Activated B cell treated with CpG ODN at 0.5 μM for 24 hours (primary cell): ENCODE results near the gene TUBA8. TPM values are rescaled to one million over a fixed set of nuclear protein-coding genes. Genes with fewer than 3 reads are reported as not detected.
"Not testable (repeated sequence)": the region's sequence is repeated elsewhere in the genome, so short reads cannot be mapped to it uniquely, and the experiment has no call there.

ENCODE experiments used
- ATAC-seq: fragments of 200-7000 bp; cut with Tn5 transposase; one replicate; pipeline ENCODE4 v1.10.0; 2021; ENCODE audit warnings: low read depth, mild to moderate bottlenecking, moderate library complexity
- CTCF ChIA-PET: fragments of 350-600 bp; sonication (Branson Sonifier 250); formaldehyde crosslinking; loops from one replicate; lab custom pipeline; 2021; ENCODE audit warnings: antibody characterized with exemption; lab: Charles Lee
- POLR2A ChIA-PET: fragments of 350-600 bp; sonication (Branson Sonifier 250); formaldehyde crosslinking; loops from one replicate; lab custom pipeline; 2021; ENCODE audit warnings: antibody characterized with exemption; lab: Charles Lee
- DNase-seq: peaks from one replicate; pipeline ENCODE4 v3.0.0; 2022
- H3K27ac Mint-ChIP-seq: one replicate; pipeline ENCODE4 v1.8.0; 2020; ENCODE audit warnings: mixed read lengths
- H3K27me3 Mint-ChIP-seq: one replicate; pipeline ENCODE4 v1.8.0; 2021; ENCODE audit warnings: mixed read lengths
- H3K36me3 Mint-ChIP-seq: one replicate; pipeline ENCODE4 v1.8.0; 2021; ENCODE audit warnings: low read depth, mixed read lengths
- H3K4me1 Mint-ChIP-seq: one replicate; pipeline ENCODE4 v1.8.0; 2021; ENCODE audit warnings: mixed read lengths
- H3K4me3 Mint-ChIP-seq: one replicate; pipeline ENCODE4 v1.8.0; 2020; ENCODE audit warnings: mild to moderate bottlenecking, mixed read lengths
- H3K9me3 Mint-ChIP-seq: one replicate; pipeline ENCODE4 v1.8.0; 2020; ENCODE audit warnings: mixed read lengths
- intact Hi-C: fragments of 100-400 bp; cut with micrococcal nuclease; formaldehyde crosslinking; loops from one replicate; pipeline ENCODE4 v1.15.1; 2024
- total RNA-seq: library from RNA; stranded (reverse); gene quantifications from 2 replicates; pipeline ENCODE4 v1.2.3, GENCODE V29; 2022
- TF ChIP-seq, protein P1 (sequence below): fragments of 200-600 bp; IDR thresholded peaks from one replicate; pipeline ENCODE4 v1.8.0; 2022; ENCODE audit warnings: antibody characterized with exemption, mild to moderate bottlenecking

The TUBA8 gene
- total RNA-seq, 1 donor from 2014 or later: 2.4 TPM

DNA sequence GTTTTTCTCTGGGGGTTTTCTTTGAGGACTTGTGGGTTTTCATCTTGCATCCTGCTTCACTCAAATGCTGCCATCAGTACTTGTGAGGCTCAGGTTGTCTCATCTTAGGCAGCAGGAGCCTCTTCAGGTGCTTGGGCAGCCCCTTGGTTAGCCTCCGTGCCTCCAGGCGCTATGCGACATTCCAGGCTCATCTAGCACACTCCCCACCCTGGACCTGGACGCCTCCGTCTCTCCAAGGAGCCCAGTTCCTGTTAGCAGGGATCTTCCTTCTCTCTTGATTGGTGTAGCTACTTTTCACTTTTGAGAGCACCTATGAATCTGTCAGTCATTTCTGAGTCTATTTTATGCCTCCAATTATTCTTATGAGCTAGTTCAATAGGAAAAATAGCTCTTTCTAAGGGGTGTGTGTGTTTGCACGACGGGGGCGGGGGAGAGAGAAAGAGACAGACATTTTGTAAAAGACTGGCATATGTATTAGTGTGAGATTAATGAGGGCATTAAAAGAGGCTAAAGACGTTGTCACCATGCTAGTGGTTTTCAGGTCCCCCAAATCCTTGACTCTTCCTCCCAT lies 7.8 kb downstream of the TUBA8 start:
- Mint-ChIP-seq H3K27me3 (peaks cover 3% of the 10 kb centered on the region), H3K27ac (no peak overlapping the region), H3K9me3 (no peaks in the 10 kb centered on the region), H3K36me3 (no peaks in the 10 kb centered on the region), H3K4me3 (no peak overlapping the region), H3K4me1 (peaks cover 17% of the 10 kb centered on the region)
- TF ChIP-seq, protein P1, sequence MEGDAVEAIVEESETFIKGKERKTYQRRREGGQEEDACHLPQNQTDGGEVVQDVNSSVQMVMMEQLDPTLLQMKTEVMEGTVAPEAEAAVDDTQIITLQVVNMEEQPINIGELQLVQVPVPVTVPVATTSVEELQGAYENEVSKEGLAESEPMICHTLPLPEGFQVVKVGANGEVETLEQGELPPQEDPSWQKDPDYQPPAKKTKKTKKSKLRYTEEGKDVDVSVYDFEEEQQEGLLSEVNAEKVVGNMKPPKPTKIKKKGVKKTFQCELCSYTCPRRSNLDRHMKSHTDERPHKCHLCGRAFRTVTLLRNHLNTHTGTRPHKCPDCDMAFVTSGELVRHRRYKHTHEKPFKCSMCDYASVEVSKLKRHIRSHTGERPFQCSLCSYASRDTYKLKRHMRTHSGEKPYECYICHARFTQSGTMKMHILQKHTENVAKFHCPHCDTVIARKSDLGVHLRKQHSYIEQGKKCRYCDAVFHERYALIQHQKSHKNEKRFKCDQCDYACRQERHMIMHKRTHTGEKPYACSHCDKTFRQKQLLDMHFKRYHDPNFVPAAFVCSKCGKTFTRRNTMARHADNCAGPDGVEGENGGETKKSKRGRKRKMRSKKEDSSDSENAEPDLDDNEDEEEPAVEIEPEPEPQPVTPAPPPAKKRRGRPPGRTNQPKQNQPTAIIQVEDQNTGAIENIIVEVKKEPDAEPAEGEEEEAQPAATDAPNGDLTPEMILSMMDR: no peak
- intact Hi-C loops: no loop called here
- DNase-seq (no peak), ATAC-seq (no peak)
- CTCF ChIA-PET: no interaction called here
- POLR2A ChIA-PET: interaction anchor here (0.7 kb wide), 1 partner anchor 31 kb away, joined by 3 read pairs; the partner anchor contains the start of gene USP18

DNA sequence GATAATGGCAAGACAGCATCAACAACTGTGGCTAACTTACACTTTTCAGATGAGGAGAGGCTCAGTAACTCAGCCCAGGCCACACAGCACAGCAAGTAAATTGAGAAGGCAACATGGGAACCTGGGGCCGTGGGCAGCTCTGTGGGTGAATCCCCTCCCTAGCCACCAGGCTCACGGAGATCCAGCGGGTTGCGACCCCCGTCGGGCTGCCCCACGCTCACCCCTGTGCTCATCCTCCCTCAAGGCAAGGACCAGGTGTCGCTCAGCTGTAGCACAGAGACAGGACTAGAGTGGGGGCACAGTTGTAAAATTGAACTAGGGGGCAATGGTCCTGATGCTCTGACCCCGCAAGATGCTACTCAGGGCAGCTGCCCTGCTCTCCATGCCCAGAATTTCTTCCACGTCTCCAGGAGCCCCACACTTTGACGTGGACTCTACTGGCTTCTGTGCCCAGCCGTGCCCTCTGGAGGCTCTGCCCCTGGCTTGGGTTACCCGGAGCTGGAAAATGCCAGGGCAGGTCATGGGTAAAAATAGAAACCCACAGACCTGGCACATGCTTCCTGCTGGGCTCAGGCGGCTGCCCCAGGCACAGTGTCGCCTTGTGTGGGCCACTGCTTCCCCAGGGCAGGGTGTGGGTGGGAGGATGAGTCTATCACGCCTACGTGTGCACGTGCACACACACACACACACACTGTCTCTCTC lies 9.0 kb downstream of the TUBA8 start:
- CTCF ChIA-PET: no interaction called here

DNA sequence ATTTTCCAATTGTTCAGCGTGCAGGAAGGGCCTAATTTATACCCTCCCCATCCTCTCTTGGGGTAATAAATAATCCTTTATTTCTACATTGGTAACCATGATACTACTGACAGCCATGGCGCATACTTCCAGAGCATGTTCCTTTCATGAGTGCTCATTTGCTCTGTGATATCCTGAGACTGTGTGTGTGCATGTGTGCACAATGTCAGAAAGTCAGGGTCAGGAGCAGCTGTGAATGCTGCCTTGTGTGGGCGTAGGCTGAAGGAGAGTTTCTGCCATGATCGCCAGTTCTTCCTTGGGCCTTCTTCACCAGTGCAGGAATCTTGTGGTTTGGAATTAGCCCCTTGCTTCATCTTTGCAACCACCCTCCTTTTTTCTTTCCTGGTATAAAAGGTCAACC lies 10.2 kb downstream of the TUBA8 start:
- H3K9me3 Mint-ChIP-seq: no peaks in the 10 kb centered on the region
- CTCF ChIA-PET: no interaction called here
- H3K36me3 Mint-ChIP-seq: peaks cover 3% of the 10 kb centered on the region
- no peak overlapping the region for H3K27ac Mint-ChIP-seq
- TF ChIP-seq, protein P1: no peak
- no peak for ATAC-seq
- intact Hi-C loops: no loop called here
- no peak overlapping the region for H3K4me3 Mint-ChIP-seq
- no peak for DNase-seq
- no peaks in the 10 kb centered on the region for H3K27me3 Mint-ChIP-seq
- H3K4me1 Mint-ChIP-seq: peaks cover 6% of the 10 kb centered on the region
- POLR2A ChIA-PET: no interaction called here

More for the DNA sequence above, 9.0 kb downstream of the TUBA8 start:
- TF ChIP-seq, protein P1: no peak
- intact Hi-C loops: no loop called here
- Mint-ChIP-seq H3K36me3 (peaks cover 3% of the 10 kb centered on the region), H3K9me3 (no peaks in the 10 kb centered on the region), H3K4me1 (peaks cover 7% of the 10 kb centered on the region), H3K4me3 (no peak overlapping the region), H3K27ac (no peak overlapping the region), H3K27me3 (no peaks in the 10 kb centered on the region)
- no peak for DNase-seq
- ATAC-seq: no peak
- POLR2A ChIA-PET: no interaction called here

DNA sequence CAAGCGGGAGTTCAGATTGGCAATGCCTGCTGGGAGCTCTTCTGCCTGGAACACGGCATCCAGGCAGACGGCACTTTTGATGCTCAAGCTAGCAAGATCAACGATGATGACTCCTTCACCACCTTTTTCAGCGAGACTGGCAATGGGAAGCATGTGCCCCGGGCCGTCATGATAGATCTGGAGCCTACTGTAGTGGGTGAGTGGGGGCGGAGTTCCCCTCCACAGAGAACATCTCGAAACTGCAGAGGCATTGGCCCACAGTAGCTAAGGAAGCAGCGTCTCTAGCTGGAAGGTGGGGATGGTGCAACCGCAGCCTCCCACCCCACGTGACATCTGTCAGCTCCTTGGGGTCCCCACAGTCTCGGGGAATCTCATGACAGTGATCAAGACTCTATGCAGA lies 10.9 kb downstream of the TUBA8 start:
- H3K27me3 Mint-ChIP-seq: no peaks in the 10 kb centered on the region
- POLR2A ChIA-PET: no interaction called here
- ATAC-seq: no peak

DNA sequence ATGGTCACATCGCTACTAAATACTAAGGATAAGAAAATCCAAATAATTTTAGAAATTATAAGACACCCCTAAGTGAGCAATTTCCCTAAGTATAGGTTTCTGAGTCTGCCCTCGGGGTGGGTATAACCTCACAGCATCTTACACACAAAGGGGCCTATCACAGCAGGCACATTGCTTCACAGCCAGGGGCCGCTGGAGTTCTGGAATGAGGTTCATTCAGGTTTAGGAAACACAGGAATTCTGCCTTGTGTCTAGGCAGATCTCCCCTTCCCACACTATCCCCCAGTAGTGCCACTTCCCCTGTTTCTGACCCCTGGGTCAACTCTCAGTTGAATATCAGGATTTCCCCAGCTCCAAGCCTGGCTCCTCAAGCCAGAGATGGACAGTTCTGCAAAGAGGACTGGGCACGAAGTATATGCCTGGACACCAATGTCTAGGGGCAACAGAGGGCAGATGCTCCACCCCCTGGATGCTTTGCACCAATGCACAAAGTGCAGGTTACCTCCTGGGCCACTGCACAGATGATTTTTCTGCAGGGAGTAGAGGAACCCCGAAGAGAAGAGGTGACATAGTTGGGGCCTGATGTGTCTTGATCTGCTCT lies 11.4 kb downstream of the TUBA8 start:
- ChIA-PET CTCF (no interaction called here), POLR2A (no interaction called here)
- H3K36me3 Mint-ChIP-seq: peaks cover 8% of the 10 kb centered on the region
- H3K4me1 Mint-ChIP-seq: peaks cover 6% of the 10 kb centered on the region
- H3K4me3 Mint-ChIP-seq: no peak overlapping the region
- ATAC-seq: no peak
- no peak overlapping the region for H3K27ac Mint-ChIP-seq
- TF ChIP-seq, protein P1: no peak
- H3K9me3 Mint-ChIP-seq: no peaks in the 10 kb centered on the region
- intact Hi-C loops: no loop called here
- no peaks in the 10 kb centered on the region for H3K27me3 Mint-ChIP-seq
- no peak for DNase-seq

More for the DNA sequence above, 10.9 kb downstream of the TUBA8 start:
- DNase-seq: no peak
- Mint-ChIP-seq H3K9me3 (no peaks in the 10 kb centered on the region), H3K27ac (no peak overlapping the region), H3K4me1 (peaks cover 6% of the 10 kb centered on the region), H3K36me3 (peaks cover 3% of the 10 kb centered on the region), H3K4me3 (no peak overlapping the region)
- TF ChIP-seq, protein P1: no peak
- CTCF ChIA-PET: no interaction called here
- intact Hi-C loops: no loop called here

DNA sequence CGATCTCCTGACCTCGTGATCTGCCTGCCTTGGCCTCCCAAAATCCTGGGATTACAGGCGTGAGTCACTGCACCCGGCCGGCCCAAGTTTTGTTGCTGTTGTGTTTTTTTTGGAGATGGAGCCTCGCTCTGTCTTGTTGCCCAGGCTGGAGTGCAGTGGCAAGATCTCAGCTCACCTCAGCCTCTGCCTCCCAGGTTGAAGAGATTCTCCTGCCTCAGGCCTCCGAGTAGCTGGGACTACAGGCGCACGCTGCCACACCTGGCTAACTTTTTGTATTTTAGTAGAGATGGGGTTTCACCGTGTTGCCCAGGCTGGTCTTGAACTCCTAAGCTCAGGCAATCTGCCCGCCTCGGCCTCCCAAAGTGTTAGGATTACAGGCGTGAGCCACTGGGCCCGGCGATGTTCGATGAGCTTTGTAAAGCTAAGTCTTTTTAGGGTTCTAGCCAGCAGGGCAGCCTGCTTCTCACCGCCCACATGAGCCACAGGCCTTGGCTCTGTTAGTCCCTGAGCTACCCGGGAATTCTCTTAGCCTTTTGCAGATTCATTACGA lies 12.9 kb downstream of the TUBA8 start:
- H3K27me3 Mint-ChIP-seq, H3K4me3 Mint-ChIP-seq, H3K4me1 Mint-ChIP-seq, DNase-seq, ATAC-seq, H3K9me3 Mint-ChIP-seq, CTCF ChIA-PET, intact Hi-C loops, H3K36me3 Mint-ChIP-seq, POLR2A ChIA-PET, H3K27ac Mint-ChIP-seq: not testable (repeated sequence)
